Stimulated activated CD4-positive, alpha-beta T cell treated with anti-CD3 and anti-CD28 coated beads, TNF-alpha, amount 100 ng/mL, for 4 hours (primary cell): ENCODE data around the gene ESRRA.

ENCODE experiments used
- DNase-seq, 3 experiments: peaks; one replicate each; pipeline ENCODE4 v3.0.0-alpha.2; 2020; ENCODE audit warnings: low read depth in 3 of 3

ESRRA gene

GRCh38 chr11:64305075-64305690, at the start of gene ESRRA:
Gene ESRRA, plus strand, starts transcription at chr11:64305524. Its CDS starts 1,656 bp downstream, at chr11:64307180.
- DNase-seq: peak; percentile 99 to 100 (median 100)

GRCh38 chr11:64256300-64256699, 49.0 kb upstream of the ESRRA start:
- DNase-seq: no peak

GRCh38 chr11:64258356-64258755, 47.0 kb upstream of the ESRRA start:
- DNase-seq: no peak

- no peak for DNase-seq
These were observed 46.3 kb upstream of the ESRRA start for GRCh38 chr11:64258946-64259532.

GRCh38 chr11:64259533-64260067, 45.7 kb upstream of the ESRRA start:
- no peak for DNase-seq

- no peak for DNase-seq
These were observed 45.1 kb upstream of the ESRRA start for GRCh38 chr11:64260147-64260708.

- DNase-seq: no peak
These were observed 43.7 kb upstream of the ESRRA start for GRCh38 chr11:64261556-64262080.

GRCh38 chr11:64262271-64263002, 42.9 kb upstream of the ESRRA start:
- no peak for DNase-seq

GRCh38 chr11:64263021-64263946, 42.0 kb upstream of the ESRRA start:
- DNase-seq: no peak

GRCh38 chr11:64263947-64264317, 41.4 kb upstream of the ESRRA start:
- DNase-seq: no peak

- no peak for DNase-seq
These were observed 40.9 kb upstream of the ESRRA start for GRCh38 chr11:64264371-64264852.

- DNase-seq: no peak
These were observed 39.9 kb upstream of the ESRRA start for GRCh38 chr11:64265176-64266160.

- DNase-seq: no peak
These were observed 39.0 kb upstream of the ESRRA start for GRCh38 chr11:64266339-64266738.

GRCh38 chr11:64267207-64267945, 37.9 kb upstream of the ESRRA start:
- DNase-seq: no peak

GRCh38 chr11:64268025-64268892, 37.1 kb upstream of the ESRRA start:
- no peak for DNase-seq

- no peak for DNase-seq
These were observed 36.3 kb upstream of the ESRRA start for GRCh38 chr11:64268893-64269539.

- DNase-seq: peak; percentile 95 to 97 (median 96)
These were observed 35.6 kb upstream of the ESRRA start for GRCh38 chr11:64269540-64270220.
